K562 (cell line): Measurements from ENCODE around the gene TAF11. TPM values are rescaled to one million over a fixed set of nuclear protein-coding genes. Genes with fewer than 3 reads are reported as not detected.

Source experiments
- ATF7 ChIP-seq: fragments of 450-650 bp; IDR thresholded peaks from 2 replicates; pipeline ENCODE4 v1.7.1; 2014; ENCODE audit warnings: mild to moderate bottlenecking, moderate library complexity
- BDP1 ChIP-seq: IDR thresholded peaks from 3 replicates; pipeline ENCODE4 v1.6.1; 2011; ENCODE audit not compliant: insufficient read length, insufficient read depth
- DNMT1 ChIP-seq: fragments of 450-650 bp; IDR thresholded peaks from 2 replicates; pipeline ENCODE4 v1.6.1; 2016; ENCODE audit warnings: antibody characterized with exemption, mild to moderate bottlenecking
- EHMT2 ChIP-seq: fragments of 450-650 bp; IDR thresholded peaks from 2 replicates; pipeline ENCODE4 v1.6.1; 2018; ENCODE audit warnings: antibody characterized with exemption
- HDAC8 ChIP-seq: fragments of 450-650 bp; IDR thresholded peaks from 2 replicates; pipeline ENCODE4 v1.6.1; 2016; ENCODE audit warnings: mild to moderate bottlenecking, missing genetic modification characterization, moderate library complexity, missing compliant biosample characterization
- KAT8 ChIP-seq: fragments of 450-650 bp; IDR thresholded peaks from 2 replicates; pipeline ENCODE4 v1.6.1; 2016; ENCODE audit warnings: low read depth, mild to moderate bottlenecking
- KDM5B ChIP-seq: fragments of 200-600 bp; sonication (generic); IDR thresholded peaks from 2 replicates; pipeline ENCODE4 v1.6.1; 2012; ENCODE audit warnings: low read depth, mild to moderate bottlenecking, moderate library complexity, low read length, control low read depth, inconsistent platforms; ENCODE audit not compliant: insufficient replicate concordance
- MCM3 ChIP-seq: fragments of 450-650 bp; IDR thresholded peaks from 2 replicates; pipeline ENCODE4 v1.6.1; 2016
- MTA2 ChIP-seq: fragments of 450-650 bp; IDR thresholded peaks from 2 replicates; pipeline ENCODE4 v1.6.1; 2016; ENCODE audit warnings: low read depth
- MYBL2 ChIP-seq, 2 experiments: fragments of 450-650 bp in 1 of 2; sonication (generic) in 1 of 2; formaldehyde crosslinking in 1 of 2; IDR thresholded peaks; 2 replicates each; pipeline versions ENCODE4 v1.6.1 to v1.8.1; 2017 to 2022; ENCODE audit warnings: borderline replicate concordance in 1 of 2, inconsistent platforms in 1 of 2, low read depth in 1 of 2, mild to moderate bottlenecking in 1 of 2, missing genetic modification reagents in 1 of 2, moderate library complexity in 1 of 2
- NFE2L1 ChIP-seq: fragments of 450-650 bp; IDR thresholded peaks from 2 replicates; pipeline ENCODE4 v1.6.1; 2016; ENCODE audit warnings: missing genetic modification characterization, low read depth, mild to moderate bottlenecking, missing compliant biosample characterization, moderate library complexity, borderline replicate concordance
- PYGO2 ChIP-seq: fragments of 450-650 bp; IDR thresholded peaks from 2 replicates; pipeline ENCODE4 v1.6.1; 2016; ENCODE audit warnings: mild to moderate bottlenecking, missing genetic modification characterization, moderate library complexity, missing compliant biosample characterization
- RNF219 ChIP-seq: fragments of 250-450 bp; sonication (Bioruptor Pico); IDR thresholded peaks from 2 replicates; pipeline ENCODE4 v1.5.0; 2022; ENCODE audit warnings: mild to moderate bottlenecking
- SRSF3 ChIP-seq: fragments of 200-400 bp; formaldehyde crosslinking; IDR thresholded peaks from 2 replicates; pipeline ENCODE4 v1.6.1; 2016; ENCODE audit warnings: mild to moderate bottlenecking, low read length, moderate library complexity; ENCODE audit not compliant: insufficient read depth
- TCFL5 ChIP-seq: fragments of 250-450 bp; sonication (Bioruptor Pico); conservative IDR thresholded peaks from 2 replicates; pipeline ENCODE4 v1.6.1; 2021; ENCODE audit warnings: mild to moderate bottlenecking, moderate library complexity, matching md5 sums
- ZFP36 ChIP-seq: fragments of 150-350 bp; IDR thresholded peaks from 2 replicates; pipeline ENCODE4 v1.6.1; 2018; ENCODE audit warnings: low read length, low read depth; ENCODE audit not compliant: partially characterized antibody
- polyA plus RNA-seq, 8 experiments: library from polyadenylated mRNA; depleted of rRNA in 4 of 8; stranded (reverse) in 5 of 8; unstranded in 3 of 8; fragments of >200 nt; fragmentation: Nextera tagmentation in 2 of 8; fragmentation: Illumina TruSeq in 1 of 8; extraction: Ambion mirVana in 2 of 8; extraction: Trizol in 1 of 8; gene quantifications; 2 replicates each; pipeline versions ENCODE4 v1.2.1 to v1.2.3, GENCODE V29; 2011 to 2014; ENCODE audit warnings: inconsistent platforms in 1 of 8, missing spikeins in 1 of 8
- total RNA-seq, 7 experiments: library from RNA; depleted of rRNA in 6 of 7; stranded (reverse); fragments of >200 nt in 6 of 7; fragmentation: Illumina TruSeq in 2 of 7; extraction: Trizol in 2 of 7; gene quantifications; 2 replicates each; pipeline versions ENCODE4 v1.2.1 to v1.2.3, GENCODE V29; 2011 to 2021; ENCODE audit warnings: low replicate concordance in 1 of 7
- TF ChIP-seq, protein P1 (sequence below): sonication (generic); formaldehyde crosslinking; IDR thresholded peaks from 2 replicates; pipeline ENCODE4 v1.8.0; 2022; ENCODE audit warnings: missing genetic modification reagents, mild to moderate bottlenecking, borderline replicate concordance
- TF ChIP-seq, protein P2 (sequence below): sonication (generic); formaldehyde crosslinking; IDR thresholded peaks from 2 replicates; pipeline ENCODE4 v1.5.0; 2020; ENCODE audit warnings: missing genetic modification reagents
- TF ChIP-seq, protein P3 (sequence below): fragments of 200-800 bp; sonication (Bioruptor generic); IDR thresholded peaks from 2 replicates; pipeline ENCODE4 v1.6.1; 2017; ENCODE audit warnings: missing genetic modification characterization, missing compliant biosample characterization
- TF ChIP-seq, protein P4 (sequence below): fragments of 450-650 bp; IDR thresholded peaks from 2 replicates; pipeline ENCODE4 v1.6.1; 2016; ENCODE audit warnings: low read depth, mild to moderate bottlenecking, moderate library complexity

Gene TAF11
- total and polyA plus RNA-seq, 9 of the 15 experiments (the other 6 are each of a cell fraction or from before 2014, with no cell fraction given), result 40.9 to 91.9 (median 71.9) TPM

DNA sequence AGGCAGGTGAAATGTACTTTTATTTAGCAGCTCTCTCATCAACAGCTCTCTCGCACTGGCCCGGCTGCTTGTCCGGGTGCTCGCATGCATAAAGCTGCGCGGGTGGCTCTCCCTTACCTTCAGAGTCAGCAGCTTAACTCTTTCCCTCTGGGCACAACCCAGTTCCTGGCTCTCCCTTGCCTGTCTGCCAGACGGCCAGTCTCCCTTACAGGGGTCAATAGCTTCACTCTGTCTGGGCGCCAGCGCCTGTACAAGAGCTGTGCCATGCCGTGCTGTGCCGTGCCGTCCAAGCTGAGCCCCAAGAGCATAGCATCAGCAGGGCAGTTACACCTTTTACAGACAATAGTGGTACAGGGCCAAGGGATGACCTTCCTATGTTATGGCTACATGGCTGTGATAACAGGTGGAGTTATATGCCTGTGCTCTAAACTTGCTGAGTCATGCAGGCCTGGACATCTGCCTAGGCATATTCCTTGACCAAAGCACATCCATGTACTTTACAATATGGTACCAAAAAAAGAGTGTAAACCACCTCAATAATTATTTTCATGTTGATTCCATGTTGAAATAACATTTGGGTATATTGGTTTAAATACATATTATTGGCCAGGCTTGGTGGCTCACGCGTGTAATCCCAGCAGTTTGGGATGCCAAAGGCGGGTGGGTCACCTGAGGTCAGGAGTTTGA lies 48.0 kb downstream of the TAF11 start (continued):
- TF ChIP-seq RNF219 (CRISPR knock-in tag) (no peak), MTA2 (no peak), KDM5B (no peak), MCM3 (no peak), HDAC8 (tag) (no peak), ZFP36 (no peak), NFE2L1 (tag) (peak; percentile 91), KAT8 (no peak), PYGO2 (tag) (no peak), TCFL5 (CRISPR knock-in tag) (no peak), ATF7 (no peak), EHMT2 (no peak), BDP1 (no peak), SRSF3 (no peak), MYBL2 (IDR thresholded peaks at IDR 0.05; ENCODE audit: low read depth) (no peak), MYBL2 (CRISPR knock-in tag; IDR thresholded peaks at IDR 0.05; ENCODE audit: borderline replicate concordance) (no peak), DNMT1 (no peak)
- TF ChIP-seq, protein P1, sequence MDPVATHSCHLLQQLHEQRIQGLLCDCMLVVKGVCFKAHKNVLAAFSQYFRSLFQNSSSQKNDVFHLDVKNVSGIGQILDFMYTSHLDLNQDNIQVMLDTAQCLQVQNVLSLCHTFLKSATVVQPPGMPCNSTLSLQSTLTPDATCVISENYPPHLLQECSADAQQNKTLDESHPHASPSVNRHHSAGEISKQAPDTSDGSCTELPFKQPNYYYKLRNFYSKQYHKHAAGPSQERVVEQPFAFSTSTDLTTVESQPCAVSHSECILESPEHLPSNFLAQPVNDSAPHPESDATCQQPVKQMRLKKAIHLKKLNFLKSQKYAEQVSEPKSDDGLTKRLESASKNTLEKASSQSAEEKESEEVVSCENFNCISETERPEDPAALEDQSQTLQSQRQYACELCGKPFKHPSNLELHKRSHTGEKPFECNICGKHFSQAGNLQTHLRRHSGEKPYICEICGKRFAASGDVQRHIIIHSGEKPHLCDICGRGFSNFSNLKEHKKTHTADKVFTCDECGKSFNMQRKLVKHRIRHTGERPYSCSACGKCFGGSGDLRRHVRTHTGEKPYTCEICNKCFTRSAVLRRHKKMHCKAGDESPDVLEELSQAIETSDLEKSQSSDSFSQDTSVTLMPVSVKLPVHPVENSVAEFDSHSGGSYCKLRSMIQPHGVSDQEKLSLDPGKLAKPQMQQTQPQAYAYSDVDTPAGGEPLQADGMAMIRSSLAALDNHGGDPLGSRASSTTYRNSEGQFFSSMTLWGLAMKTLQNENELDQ (CRISPR knock-in tag), result no peak
- TF ChIP-seq, protein P2, sequence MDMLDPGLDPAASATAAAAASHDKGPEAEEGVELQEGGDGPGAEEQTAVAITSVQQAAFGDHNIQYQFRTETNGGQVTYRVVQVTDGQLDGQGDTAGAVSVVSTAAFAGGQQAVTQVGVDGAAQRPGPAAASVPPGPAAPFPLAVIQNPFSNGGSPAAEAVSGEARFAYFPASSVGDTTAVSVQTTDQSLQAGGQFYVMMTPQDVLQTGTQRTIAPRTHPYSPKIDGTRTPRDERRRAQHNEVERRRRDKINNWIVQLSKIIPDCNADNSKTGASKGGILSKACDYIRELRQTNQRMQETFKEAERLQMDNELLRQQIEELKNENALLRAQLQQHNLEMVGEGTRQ (CRISPR knock-in tag), result no peak
- TF ChIP-seq, protein P3, sequence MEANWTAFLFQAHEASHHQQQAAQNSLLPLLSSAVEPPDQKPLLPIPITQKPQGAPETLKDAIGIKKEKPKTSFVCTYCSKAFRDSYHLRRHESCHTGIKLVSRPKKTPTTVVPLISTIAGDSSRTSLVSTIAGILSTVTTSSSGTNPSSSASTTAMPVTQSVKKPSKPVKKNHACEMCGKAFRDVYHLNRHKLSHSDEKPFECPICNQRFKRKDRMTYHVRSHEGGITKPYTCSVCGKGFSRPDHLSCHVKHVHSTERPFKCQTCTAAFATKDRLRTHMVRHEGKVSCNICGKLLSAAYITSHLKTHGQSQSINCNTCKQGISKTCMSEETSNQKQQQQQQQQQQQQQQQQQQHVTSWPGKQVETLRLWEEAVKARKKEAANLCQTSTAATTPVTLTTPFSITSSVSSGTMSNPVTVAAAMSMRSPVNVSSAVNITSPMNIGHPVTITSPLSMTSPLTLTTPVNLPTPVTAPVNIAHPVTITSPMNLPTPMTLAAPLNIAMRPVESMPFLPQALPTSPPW (CRISPR knock-in tag), result no peak
- TF ChIP-seq, protein P4, sequence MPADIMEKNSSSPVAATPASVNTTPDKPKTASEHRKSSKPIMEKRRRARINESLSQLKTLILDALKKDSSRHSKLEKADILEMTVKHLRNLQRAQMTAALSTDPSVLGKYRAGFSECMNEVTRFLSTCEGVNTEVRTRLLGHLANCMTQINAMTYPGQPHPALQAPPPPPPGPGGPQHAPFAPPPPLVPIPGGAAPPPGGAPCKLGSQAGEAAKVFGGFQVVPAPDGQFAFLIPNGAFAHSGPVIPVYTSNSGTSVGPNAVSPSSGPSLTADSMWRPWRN, result no peak
